Fibroblast of mammary gland (primary cell): Measurements from ENCODE around the gene CDKAL1.
"Not testable (repeated sequence)": the region's sequence is repeated elsewhere in the genome, so short reads cannot be mapped to it uniquely, and the experiment has no call there.

Experiments
- DNase-seq: peaks from one replicate; pipeline ENCODE4 v3.0.0-alpha.2; 2010; ENCODE audit warnings: low read depth
- H3K4me3 ChIP-seq: 2 replicates; pipeline ENCODE4 v1.5.1; 2011; ENCODE audit warnings: low read depth, mild to moderate bottlenecking, low read length, moderate library complexity; ENCODE audit not compliant: control insufficient read depth
- TF ChIP-seq, protein P1 (sequence below): conservative IDR thresholded peaks from 2 replicates; pipeline ENCODE4 v1.5.1; 2011; ENCODE audit warnings: low read depth, low read length, inconsistent platforms; ENCODE audit not compliant: control insufficient read depth, insufficient read depth

The CDKAL1 gene

DNA sequence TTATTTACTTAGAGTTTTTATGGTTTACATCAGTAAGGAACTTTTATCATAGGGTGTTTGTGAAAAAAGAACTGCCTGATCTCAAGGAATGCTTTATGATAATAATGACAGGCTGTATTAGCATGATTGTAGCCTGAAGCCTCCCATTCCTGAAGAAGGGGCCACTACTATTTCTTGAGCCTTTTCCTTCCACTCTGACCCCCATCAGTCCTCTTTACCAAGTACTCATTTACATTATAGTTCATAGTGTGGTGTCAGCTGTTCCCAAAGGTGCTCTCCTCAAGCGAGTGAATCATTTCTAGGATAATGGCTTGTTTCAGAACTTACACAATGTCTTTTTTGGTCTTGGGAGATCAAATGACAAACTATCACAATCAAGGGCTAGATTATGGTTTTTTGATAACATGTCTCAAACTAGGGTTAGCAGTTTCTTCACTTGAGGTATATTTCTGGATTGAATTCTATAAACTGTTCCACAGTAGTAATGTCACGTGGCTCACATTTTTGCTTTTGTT, 283.6 kb downstream of the CDKAL1 start:
- TF ChIP-seq, protein P1, sequence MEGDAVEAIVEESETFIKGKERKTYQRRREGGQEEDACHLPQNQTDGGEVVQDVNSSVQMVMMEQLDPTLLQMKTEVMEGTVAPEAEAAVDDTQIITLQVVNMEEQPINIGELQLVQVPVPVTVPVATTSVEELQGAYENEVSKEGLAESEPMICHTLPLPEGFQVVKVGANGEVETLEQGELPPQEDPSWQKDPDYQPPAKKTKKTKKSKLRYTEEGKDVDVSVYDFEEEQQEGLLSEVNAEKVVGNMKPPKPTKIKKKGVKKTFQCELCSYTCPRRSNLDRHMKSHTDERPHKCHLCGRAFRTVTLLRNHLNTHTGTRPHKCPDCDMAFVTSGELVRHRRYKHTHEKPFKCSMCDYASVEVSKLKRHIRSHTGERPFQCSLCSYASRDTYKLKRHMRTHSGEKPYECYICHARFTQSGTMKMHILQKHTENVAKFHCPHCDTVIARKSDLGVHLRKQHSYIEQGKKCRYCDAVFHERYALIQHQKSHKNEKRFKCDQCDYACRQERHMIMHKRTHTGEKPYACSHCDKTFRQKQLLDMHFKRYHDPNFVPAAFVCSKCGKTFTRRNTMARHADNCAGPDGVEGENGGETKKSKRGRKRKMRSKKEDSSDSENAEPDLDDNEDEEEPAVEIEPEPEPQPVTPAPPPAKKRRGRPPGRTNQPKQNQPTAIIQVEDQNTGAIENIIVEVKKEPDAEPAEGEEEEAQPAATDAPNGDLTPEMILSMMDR, result no peak
- H3K4me3 ChIP-seq, result no peak overlapping the region
- peak; percentile 30 for DNase-seq

DNA sequence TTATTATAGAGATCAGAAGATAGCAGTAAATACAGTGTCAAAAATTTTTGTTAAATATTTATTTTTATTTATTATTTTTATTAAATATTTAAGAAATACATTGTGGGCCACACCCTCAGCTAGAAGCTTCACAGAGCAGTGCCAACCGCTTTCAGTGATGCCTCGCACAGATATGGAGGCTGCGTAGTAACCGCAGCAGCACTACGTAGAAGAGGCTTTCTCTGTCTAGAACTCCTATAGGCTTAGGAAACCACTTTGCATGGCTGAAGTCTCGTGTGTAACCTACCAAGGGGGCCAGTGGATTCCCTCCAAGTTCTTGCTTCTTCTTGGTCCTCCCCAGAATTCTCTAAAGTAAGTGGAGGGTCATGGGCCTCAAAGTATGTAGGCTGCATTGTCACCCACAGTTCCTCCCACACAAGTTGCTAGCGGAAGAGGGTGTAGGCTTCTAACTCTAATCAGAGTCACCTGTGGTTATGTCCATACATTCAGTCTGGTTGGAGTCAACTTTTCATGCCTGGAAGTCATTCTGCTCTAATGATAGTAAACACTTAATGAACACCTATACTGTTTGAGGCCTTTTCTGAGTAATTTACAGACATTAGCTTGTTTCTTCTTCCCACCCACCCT, 285.6 kb downstream of the CDKAL1 start:
- H3K4me3 ChIP-seq, result no peak overlapping the region
- no peak for DNase-seq
- TF ChIP-seq, protein P1, result no peak

DNA sequence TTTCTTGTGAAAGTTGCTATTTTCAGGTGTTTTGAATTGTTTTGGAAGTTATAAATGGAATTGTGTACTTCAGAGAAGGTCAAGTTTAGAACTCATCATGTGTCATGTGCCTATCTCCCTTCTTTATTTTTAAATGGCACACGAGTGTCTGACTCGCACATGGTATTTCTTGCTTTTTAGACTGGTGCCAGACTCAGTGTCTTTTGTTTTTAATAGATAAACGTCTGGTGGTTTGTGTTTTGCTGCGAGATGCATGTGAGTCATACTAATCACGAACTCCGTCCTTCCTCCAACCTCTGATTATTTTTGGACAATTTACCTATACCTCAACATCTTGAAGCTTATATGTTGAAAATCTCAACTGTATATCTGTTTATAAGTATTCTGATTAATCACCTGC, 292.1 kb downstream of the CDKAL1 start:
- H3K4me3 ChIP-seq, result no peak overlapping the region
- DNase-seq, result peak; percentile 80
- TF ChIP-seq, protein P1, result no peak

DNA sequence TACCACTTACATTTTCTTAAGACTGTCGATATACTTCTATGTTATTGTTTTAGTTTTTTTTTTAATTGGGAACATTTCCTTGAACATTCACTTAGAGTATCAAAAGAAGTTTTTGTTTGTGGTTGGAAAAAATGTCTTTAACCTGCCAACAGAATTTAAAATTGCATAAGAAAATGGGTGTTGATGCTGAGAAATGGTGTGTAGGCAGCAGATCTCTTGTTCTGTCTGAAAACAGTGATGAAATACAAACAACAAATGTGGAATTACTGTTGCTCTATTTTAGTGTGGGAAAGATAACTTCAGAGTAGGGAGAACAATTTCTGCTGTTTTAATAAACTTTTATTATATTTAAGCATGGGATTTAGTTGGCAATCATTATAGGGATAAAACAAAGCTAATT, 293.5 kb downstream of the CDKAL1 start:
- no peak overlapping the region for H3K4me3 ChIP-seq
- peak; percentile 85 for DNase-seq
- TF ChIP-seq, protein P1, result no peak

DNA sequence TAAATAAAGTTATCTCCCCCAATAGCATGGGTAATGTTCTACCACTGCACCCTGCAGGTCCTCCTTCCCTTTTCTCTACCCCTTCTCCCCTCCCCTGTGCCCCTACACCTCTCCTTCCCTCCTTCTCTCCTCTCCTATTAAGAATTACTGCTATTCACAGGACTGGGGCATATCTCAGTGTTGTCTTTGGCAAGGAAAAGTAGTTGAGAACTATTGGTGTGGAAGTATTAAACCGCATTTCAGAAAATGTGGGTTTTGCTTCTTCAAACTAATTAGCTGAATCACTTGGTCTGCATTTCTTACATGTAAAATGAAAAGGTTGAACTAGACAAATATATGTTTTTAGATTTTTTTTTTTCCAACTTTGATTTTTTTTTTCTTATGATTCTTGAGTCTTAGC, 296.3 kb downstream of the CDKAL1 start:
- TF ChIP-seq, protein P1, result no peak
- no peak for DNase-seq
- no peak overlapping the region for H3K4me3 ChIP-seq

DNA sequence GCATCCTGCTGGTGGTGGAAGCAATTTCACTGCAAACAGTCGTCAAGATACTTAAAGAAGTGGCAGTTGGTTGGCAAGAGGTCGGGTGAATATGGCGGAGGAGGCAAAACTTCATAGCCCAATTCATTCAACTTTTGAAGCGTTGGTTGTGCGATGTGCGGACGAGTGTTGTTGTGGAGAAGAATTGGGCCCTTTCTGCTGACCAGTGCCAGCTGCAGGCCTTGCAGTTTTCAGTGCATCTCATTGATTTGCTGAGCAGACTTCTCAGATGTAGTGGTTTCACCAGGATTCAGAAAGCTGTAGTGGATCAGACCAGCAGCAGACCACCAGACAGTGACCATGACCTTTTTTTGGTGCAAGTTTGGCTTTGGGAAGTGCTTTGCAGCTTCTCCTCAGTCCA, 297.0 kb downstream of the CDKAL1 start:
- H3K4me3 ChIP-seq, DNase-seq: not testable (repeated sequence)

DNA sequence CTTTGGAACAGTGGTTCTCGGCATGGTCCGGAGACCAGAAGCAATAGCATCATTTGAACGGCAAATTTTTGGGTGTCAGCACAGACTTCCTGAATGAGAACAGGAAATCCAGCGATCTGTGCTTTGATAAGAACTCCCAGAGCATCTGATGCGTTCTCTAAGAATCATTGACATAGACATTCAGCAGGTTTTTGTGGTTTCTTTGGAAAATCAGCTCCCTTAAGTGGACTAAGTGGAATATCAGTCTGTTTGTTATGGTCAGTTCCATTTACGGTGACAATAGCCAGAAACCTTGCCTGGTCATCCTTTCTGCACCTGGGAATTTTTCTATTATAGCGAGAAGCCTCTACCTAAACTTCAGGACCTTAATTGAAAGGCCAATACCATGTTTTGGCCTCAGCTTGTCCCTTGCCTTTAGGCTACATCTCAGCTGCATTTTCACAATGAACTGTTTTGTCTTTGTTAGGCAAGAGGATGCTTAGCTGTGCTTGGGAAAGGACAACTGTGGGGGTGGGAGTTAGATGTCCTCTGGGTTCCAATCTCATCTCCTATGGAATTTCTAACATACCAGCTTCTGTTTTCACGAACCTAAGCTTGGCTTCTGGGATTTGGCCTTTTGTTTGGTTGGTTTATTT, 299.7 kb downstream of the CDKAL1 start:
- H3K4me3 ChIP-seq, result no peak overlapping the region
- DNase-seq, result no peak
- TF ChIP-seq, protein P1, result no peak
